Spleen (tissue), 11 donors: Measurements from ENCODE around the gene EPHB3. TPM values are rescaled to one million over a fixed set of nuclear protein-coding genes. Genes with fewer than 3 reads are reported as not detected.

Source experiments
- DNase-seq: peaks from one replicate; pipeline ENCODE4 v3.0.0-alpha.2; 2020
- H3K27ac ChIP-seq, 8 donors: fragments of 200-600 bp; sonication (generic) in 7 of 8; 1 replicate in 4 of 8; 2 replicates in 4 of 8; pipeline versions ENCODE4 v1.5.0 to v1.8.0; 2016 to 2021; ENCODE audit warnings: inconsistent platforms in 4 of 8, mild to moderate bottlenecking in 4 of 8, moderate library complexity in 1 of 8
- H3K27me3 ChIP-seq, 7 donors: fragments of 200-600 bp; sonication (generic) in 6 of 7; replicated peaks in 1 of 7; 1 replicate in 4 of 7; 2 replicates in 3 of 7; pipeline versions ENCODE4 v1.5.0 to v1.8.0; 2016 to 2021; ENCODE audit warnings: inconsistent platforms in 3 of 7, mild to moderate bottlenecking in 1 of 7
- H3K36me3 ChIP-seq, 6 donors: fragments of 200-600 bp; sonication (generic) in 5 of 6; 1 replicate in 4 of 6; 2 replicates in 2 of 6; pipeline versions ENCODE4 v1.5.0 to v1.8.0; 2016 to 2021; ENCODE audit warnings: inconsistent platforms in 2 of 6
- H3K4me1 ChIP-seq, 6 donors: fragments of 200-600 bp; sonication (generic) in 5 of 6; 1 replicate in 3 of 6; 2 replicates in 3 of 6; pipeline versions ENCODE4 v1.5.0 to v1.8.0; 2016 to 2021; ENCODE audit warnings: inconsistent platforms in 3 of 6
- H3K4me3 ChIP-seq, 8 donors: fragments of 200-600 bp; sonication (generic) in 7 of 8; 1 replicate in 4 of 8; 2 replicates in 4 of 8; pipeline versions ENCODE4 v1.5.0 to v1.8.0; 2016 to 2021; ENCODE audit warnings: inconsistent platforms in 4 of 8, mild to moderate bottlenecking in 4 of 8, moderate library complexity in 2 of 8
- H3K9me3 ChIP-seq, 8 donors: fragments of 200-600 bp; sonication (generic) in 7 of 8; 1 replicate in 4 of 8; 2 replicates in 4 of 8; pipeline versions ENCODE4 v1.5.0 to v1.8.0; 2016 to 2021; ENCODE audit warnings: inconsistent platforms in 4 of 8
- CTCF ChIP-seq, 11 experiments: fragments of 200-600 bp in 7 of 11; fragments of 450-650 bp in 4 of 11; sonication (generic) in 4 of 11; IDR thresholded peaks in 8 of 11; conservative IDR thresholded peaks in 3 of 11; 1 replicate in 7 of 11; 2 replicates in 4 of 11; pipeline versions ENCODE4 v1.4.0 to v1.8.0; 2016 to 2021; ENCODE audit warnings: antibody characterized with exemption in 11 of 11, inconsistent platforms in 4 of 11, mild to moderate bottlenecking in 1 of 11
- POLR2A ChIP-seq, 3 donors: fragments of 450-650 bp; IDR thresholded peaks; one replicate each; pipeline ENCODE4 v1.5.1; 2017; ENCODE audit warnings: antibody characterized with exemption in 3 of 3, mild to moderate bottlenecking in 1 of 3
- POLR2AphosphoS5 ChIP-seq, 3 donors: sonication (generic); formaldehyde crosslinking; IDR thresholded peaks; one replicate each; pipeline ENCODE4 v1.5.1; 2017; ENCODE audit warnings: antibody characterized with exemption in 3 of 3
- WGBS, 5 donors: extraction: QIAGEN DNeasy Blood & Tissue Kit in 3 of 5; methylation state at CpG; one replicate each; pipeline versions ENCODE4 v1.1.5 to v1.1.7; 2013 to 2018; 5-methylcytosine and 5-hydroxymethylcytosine counted together
- intact Hi-C: fragments of 100-400 bp; cut with DNase I; formaldehyde crosslinking; loops from one replicate; pipeline ENCODE4 v1.15.0; 2023; ENCODE audit warnings: low total_unique reads
- polyA plus RNA-seq, 3 donors: library from polyadenylated mRNA; stranded (reverse); fragments of 200-250 nt; gene quantifications; one replicate each; pipeline ENCODE4 v1.2.1, GENCODE V29; 2013
- total RNA-seq, 7 donors: library from RNA; depleted of rRNA in 3 of 7; stranded (reverse); fragments of >200 nt in 3 of 7; fragmentation: NEBNext Ultra II Directional in 4 of 7; extraction: Animal tissue kit (Norgen Biotek cat#: 25700) in 4 of 7; gene quantifications; one replicate each; pipeline versions ENCODE4 v1.1.0 to v1.2.1, GENCODE V29; 2016 to 2021
- donor health status: healthy with polysubstance abuse.
- donor health status: DM: no; HTN: no; CAD: no; lungs with moderate emphysema.
- donor health status: DM: no; HTN: no; CAD: no.
- donor health status: Bipolar disorder and iron deficiency.
- donor health status: healthy.
- donor health status: DM: no; HTN: no; CAD: no.
- donor health status: DM: yes; HTN: yes; CAD: no.

EPHB3 gene
- total and polyA plus RNA-seq, 10 donors = 0.23 to 2.3 (median 0.88) TPM

DNA sequence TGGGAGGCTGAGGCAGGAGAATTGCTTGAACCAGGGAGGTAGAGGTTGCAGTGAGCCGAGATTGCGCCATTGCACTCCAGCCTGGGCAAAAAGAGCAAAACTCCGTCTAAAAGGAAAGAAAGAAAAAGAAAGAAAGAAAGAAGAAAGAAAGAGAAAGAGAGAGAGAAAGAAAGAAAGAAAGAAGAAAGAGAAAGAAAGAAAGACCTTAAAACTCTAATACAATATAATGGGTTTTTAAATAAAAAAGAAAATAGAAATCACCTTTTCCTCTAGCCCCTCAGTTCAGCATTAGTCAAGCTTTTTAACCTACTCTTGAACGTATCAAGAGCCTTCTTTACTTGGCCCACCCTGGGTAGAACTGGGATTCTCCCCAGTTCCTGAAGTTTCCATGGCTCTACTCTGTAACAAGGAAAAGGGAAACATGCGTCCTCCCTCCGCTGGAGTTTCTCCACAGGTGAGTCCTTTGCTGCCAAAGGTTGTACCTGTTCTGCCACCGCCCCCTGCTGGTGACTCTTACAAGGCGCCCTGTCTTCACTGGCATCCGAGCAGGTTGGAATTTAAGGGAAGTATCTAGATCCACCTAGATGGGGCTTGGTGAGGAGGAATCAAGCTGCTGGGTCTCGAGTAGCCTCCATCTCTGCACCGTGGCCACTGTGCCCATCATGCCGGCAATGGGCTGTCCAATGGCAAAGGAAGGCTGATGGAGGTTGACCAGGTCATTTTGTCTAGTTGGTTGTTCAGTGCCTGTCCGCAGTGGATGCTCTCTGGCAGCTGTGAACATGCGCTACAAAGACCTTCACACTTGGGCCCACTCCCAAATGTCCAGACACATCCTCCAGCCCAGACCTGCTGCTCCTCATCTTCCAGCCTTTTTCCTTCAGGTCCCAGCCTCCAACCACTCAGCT lies 20.6 kb upstream of the EPHB3 start:
- H3K27me3 ChIP-seq = peaks cover 0 to 58% (median 13%) of the 10 kb centered on the region in 7 donors
- H3K9me3 ChIP-seq = no peaks in the 10 kb centered on the region
- H3K27ac ChIP-seq = no peak overlapping the region
- no peaks in the 10 kb centered on the region for H3K36me3 ChIP-seq
- WGBS, 5 donors = 38 to 43% (median 40%) methylated on average over 13 to 14 of the region's 14 CpGs
- peak; percentile 88 for DNase-seq
- TF ChIP-seq CTCF (IDR thresholded peaks at IDR 0.05 in 8 of 11, conservative IDR thresholded peaks at IDR 0.05 in 3 of 11) = peak in 10 of 11 experiments; percentile 47 to 84 (median 73)
- no peak for TF ChIP-seq POLR2A (IDR thresholded peaks at IDR 0.05)
- no peak overlapping the region for H3K4me3 ChIP-seq
- peaks cover 0 to 17% (median 7%) of the 10 kb centered on the region in 6 donors for H3K4me1 ChIP-seq
- intact Hi-C loops = loop anchor here (5.0 kb wide), 1 partner anchor 169 kb away; no protein-coding TSS in a partner anchor

DNA sequence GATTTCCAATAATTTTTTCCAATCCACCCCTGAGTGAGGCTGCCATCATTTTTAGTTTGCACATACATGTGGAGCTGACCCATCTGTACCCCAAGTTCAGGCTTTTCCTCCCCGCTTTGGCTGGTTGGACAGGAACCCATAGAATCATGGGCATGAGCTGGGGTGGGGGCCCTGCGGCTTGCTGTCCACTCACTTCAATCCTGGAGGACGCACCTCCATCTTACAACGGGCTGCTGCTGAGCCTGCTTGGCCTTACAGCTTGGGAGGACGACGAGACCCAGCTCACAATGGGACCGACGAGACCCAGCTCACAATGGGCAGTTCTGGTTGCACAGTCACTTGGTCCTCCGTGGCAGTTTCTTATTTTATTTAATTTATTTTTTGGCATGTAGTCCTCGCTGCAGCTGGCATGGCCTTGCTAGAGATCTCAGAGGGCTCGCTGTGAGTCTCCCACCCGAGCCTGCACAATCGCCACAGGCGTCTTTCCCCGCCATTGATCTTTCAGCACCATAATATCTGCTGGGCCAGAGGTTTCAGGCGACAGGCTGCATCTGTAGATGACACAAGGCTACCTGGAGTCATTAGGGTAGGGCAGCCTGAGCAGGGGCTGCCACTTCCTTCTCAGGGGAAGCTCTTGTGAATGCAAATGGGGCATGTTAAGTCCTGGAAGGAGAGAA lies 19.6 kb upstream of the EPHB3 start:
- DNase-seq = peak; percentile 64
- Histone ChIP-seq H3K9me3 (no peaks in the 10 kb centered on the region), H3K4me1 (peaks cover 0 to 27% (median 14%) of the 10 kb centered on the region in 6 donors), H3K36me3 (no peaks in the 10 kb centered on the region), H3K27ac (no peak overlapping the region), H3K27me3 (peaks cover 0 to 53% (median 13%) of the 10 kb centered on the region in 7 donors), H3K4me3 (no peak overlapping the region)
- TF ChIP-seq POLR2AphosphoS5 (IDR thresholded peaks at IDR 0.05) (no peak), POLR2A (IDR thresholded peaks at IDR 0.05) (no peak), CTCF (IDR thresholded peaks at IDR 0.05 in 8 of 11, conservative IDR thresholded peaks at IDR 0.05 in 3 of 11) (no peak)
- WGBS, 5 donors = 78 to 87% (median 82%) methylated on average over 16 of the region's 16 CpGs
- intact Hi-C loops = loop anchor here (5.0 kb wide), 1 partner anchor 170 kb away; no protein-coding TSS in a partner anchor

DNA sequence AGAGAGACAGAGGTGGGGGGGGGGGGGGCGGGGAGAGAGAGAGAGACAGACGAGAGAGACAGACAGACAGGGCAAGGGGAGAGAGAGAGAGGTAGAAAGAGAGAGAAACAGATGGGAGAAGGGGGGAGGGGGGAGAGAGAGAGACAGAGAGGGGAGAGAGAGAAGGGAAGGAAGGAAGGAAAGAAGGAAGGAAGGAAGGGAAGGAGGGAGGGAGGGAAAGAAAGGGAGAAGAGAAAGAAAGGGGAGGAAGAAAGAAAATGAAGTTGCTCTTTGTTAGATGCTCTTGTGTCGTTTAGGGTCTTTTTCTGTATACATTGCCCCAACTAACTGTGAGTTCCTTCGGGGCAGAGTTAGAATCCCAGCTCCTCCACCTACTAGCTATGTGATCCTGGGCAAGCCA lies 19.0 kb upstream of the EPHB3 start:
- Histone ChIP-seq H3K27ac (no peak overlapping the region), H3K36me3 (no peaks in the 10 kb centered on the region), H3K4me1 (peaks cover 0 to 28% (median 14%) of the 10 kb centered on the region in 6 donors), H3K4me3 (no peak overlapping the region), H3K9me3 (no peaks in the 10 kb centered on the region), H3K27me3 (peaks cover 0 to 50% (median 13%) of the 10 kb centered on the region in 7 donors)
- TF ChIP-seq POLR2AphosphoS5 (IDR thresholded peaks at IDR 0.05) (no peak), POLR2A (IDR thresholded peaks at IDR 0.05) (no peak), CTCF (IDR thresholded peaks at IDR 0.05 in 8 of 11, conservative IDR thresholded peaks at IDR 0.05 in 3 of 11) (no peak)
- no peak for DNase-seq
- 45 to 62% (median 58%) methylated on average over 4 of the region's 4 CpGs for WGBS, 5 donors
- intact Hi-C loops = loop anchor here (5.0 kb wide), 1 partner anchor 170 kb away; no protein-coding TSS in a partner anchor
